ENCODE results near the gene IWS1. TPM values are rescaled to one million over a fixed set of nuclear protein-coding genes. Genes with fewer than 3 reads are reported as not detected.
"Not testable (repeated sequence)": the region's sequence is repeated elsewhere in the genome, so short reads cannot be mapped to it uniquely, and the experiment has no call there.

The IWS1 gene
- total and polyA plus RNA-seq, 10 donors: 18.8 to 59.7 (median 43.3) TPM

DNA sequence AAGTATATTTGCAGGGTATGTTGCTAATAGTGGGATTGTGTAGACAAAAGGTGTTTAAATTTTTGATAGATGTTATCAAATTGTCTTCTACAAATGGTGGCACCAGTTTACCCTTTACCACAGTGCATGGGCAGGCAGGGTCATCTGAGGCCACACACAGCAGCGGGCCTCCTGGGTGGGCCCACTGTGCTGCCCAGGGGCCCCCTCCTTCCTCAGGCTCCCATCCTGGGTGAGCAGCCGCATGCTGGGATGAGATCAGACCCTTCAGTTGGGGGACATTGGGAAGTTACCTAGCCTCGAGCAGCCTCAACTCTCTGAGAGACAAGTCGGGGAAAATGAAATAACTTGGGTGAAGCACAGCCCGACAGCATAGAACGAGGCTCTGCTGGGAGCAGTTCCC, 18.9 kb upstream of the IWS1 start:
- no peaks in the 10 kb centered on the region for H3K27me3 ChIP-seq (replicated peaks in 1 of 7)
- no peaks in the 10 kb centered on the region for H3K9me3 ChIP-seq
- 49 to 56% (median 53%) methylated on average over 4 to 6 of the region's 6 CpGs for WGBS, 5 donors
- no peaks in the 10 kb centered on the region for H3K36me3 ChIP-seq
- TF ChIP-seq CTCF (IDR thresholded peaks at IDR 0.05 in 8 of 11, conservative IDR thresholded peaks at IDR 0.05 in 3 of 11) (no peak), POLR2A (IDR thresholded peaks at IDR 0.05) (no peak), POLR2AphosphoS5 (IDR thresholded peaks at IDR 0.05) (no peak)
- intact Hi-C loops (cut with DNase I; ENCODE audit: low total_unique reads): no loop called here
- H3K27ac ChIP-seq: no peak overlapping the region
- DNase-seq: no peak
- no peak overlapping the region for H3K4me3 ChIP-seq
- no peaks in the 10 kb centered on the region for H3K4me1 ChIP-seq

- H3K4me3 ChIP-seq; H3K36me3 ChIP-seq; H3K27ac ChIP-seq; DNase-seq; intact Hi-C loops (cut with DNase I; ENCODE audit: low total_unique reads); H3K27me3 ChIP-seq (replicated peaks in 1 of 7); H3K9me3 ChIP-seq; H3K4me1 ChIP-seq: not testable (repeated sequence)
- 36 to 53% (median 41%) methylated on average over 8 of the region's 8 CpGs for WGBS, 5 donors
Observed at GRCh38 chr2:127543013-127543501, 16.8 kb upstream of the IWS1 start.

GRCh38 chr2:127542231-127542630, 15.9 kb upstream of the IWS1 start:
- H3K4me1 ChIP-seq: no peaks in the 10 kb centered on the region
- TF ChIP-seq CTCF (IDR thresholded peaks at IDR 0.05 in 8 of 11, conservative IDR thresholded peaks at IDR 0.05 in 3 of 11) (no peak), POLR2AphosphoS5 (IDR thresholded peaks at IDR 0.05) (no peak), POLR2A (IDR thresholded peaks at IDR 0.05) (no peak)
- DNase-seq: no peak
- no peaks in the 10 kb centered on the region for H3K27me3 ChIP-seq (replicated peaks in 1 of 7)
- H3K9me3 ChIP-seq: no peaks in the 10 kb centered on the region
- H3K27ac ChIP-seq: no peak overlapping the region
- WGBS, 5 donors: 80 to 87% (median 85%) methylated on average over 2 to 3 of the region's 3 CpGs
- H3K36me3 ChIP-seq: no peaks in the 10 kb centered on the region
- H3K4me3 ChIP-seq: no peak overlapping the region
- intact Hi-C loops (cut with DNase I; ENCODE audit: low total_unique reads): no loop called here

GRCh38 chr2:127541809-127542208, 15.5 kb upstream of the IWS1 start:
- intact Hi-C loops (cut with DNase I; ENCODE audit: low total_unique reads): no loop called here
- DNase-seq: no peak
- H3K27me3 ChIP-seq (replicated peaks in 1 of 7): no peaks in the 10 kb centered on the region
- no peak for TF ChIP-seq POLR2AphosphoS5 (IDR thresholded peaks at IDR 0.05)
- TF ChIP-seq POLR2A (IDR thresholded peaks at IDR 0.05): no peak
- TF ChIP-seq CTCF (IDR thresholded peaks at IDR 0.05 in 8 of 11, conservative IDR thresholded peaks at IDR 0.05 in 3 of 11): no peak
- H3K4me3 ChIP-seq: no peak overlapping the region
- no peaks in the 10 kb centered on the region for H3K36me3 ChIP-seq
- H3K9me3 ChIP-seq: no peaks in the 10 kb centered on the region
- 61 to 90% (median 78%) methylated on average over 4 to 7 of the region's 7 CpGs for WGBS, 5 donors
- no peak overlapping the region for H3K27ac ChIP-seq
- no peaks in the 10 kb centered on the region for H3K4me1 ChIP-seq

DNA sequence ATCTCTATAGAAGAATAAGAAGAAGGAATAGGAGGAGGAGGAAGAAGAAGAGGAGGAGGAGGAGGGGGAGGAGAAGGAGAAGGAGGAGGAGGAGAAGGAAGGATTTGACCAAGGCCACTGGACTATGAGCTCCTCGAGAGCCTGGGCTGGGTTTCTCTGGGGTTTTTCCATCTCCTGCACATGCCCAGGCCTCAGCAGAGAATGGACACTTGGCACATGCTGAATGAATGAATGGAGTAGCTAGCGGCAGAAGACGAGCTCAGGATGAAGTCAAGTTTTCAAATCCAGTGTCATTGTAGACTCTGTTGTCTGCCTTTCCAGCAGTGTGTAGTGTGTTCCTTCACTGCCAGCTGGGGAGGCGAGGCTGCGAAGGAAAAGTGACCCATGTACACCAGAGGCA, 11.4 kb upstream of the IWS1 start:
- no peak for DNase-seq
- H3K27ac ChIP-seq: no peak overlapping the region
- intact Hi-C loops (cut with DNase I; ENCODE audit: low total_unique reads): no loop called here
- 85 to 92% (median 87%) methylated on average over 5 of the region's 5 CpGs for WGBS, 5 donors
- no peaks in the 10 kb centered on the region for H3K4me1 ChIP-seq
- H3K9me3 ChIP-seq: no peaks in the 10 kb centered on the region
- H3K27me3 ChIP-seq (replicated peaks in 1 of 7): peaks cover 0 to 14% (median 0%) of the 10 kb centered on the region in 7 donors
- no peak overlapping the region for H3K4me3 ChIP-seq
- TF ChIP-seq POLR2A (IDR thresholded peaks at IDR 0.05) (no peak), CTCF (IDR thresholded peaks at IDR 0.05 in 8 of 11, conservative IDR thresholded peaks at IDR 0.05 in 3 of 11) (no peak), POLR2AphosphoS5 (IDR thresholded peaks at IDR 0.05) (no peak)
- no peaks in the 10 kb centered on the region for H3K36me3 ChIP-seq
